Neural progenitor cell (in vitro differentiated cells): ENCODE results near the gene MKRN2. TPM values are rescaled to one million over a fixed set of nuclear protein-coding genes. Genes with fewer than 3 reads are reported as not detected.

Source experiments
- DNase-seq: peaks from one replicate; pipeline ENCODE4 v3.0.0-alpha.2; 2016; ENCODE audit warnings: low spot score
- H2AFZ ChIP-seq: fragments of 200-600 bp; sonication (generic); replicated peaks from 2 replicates; pipeline ENCODE4 v1.6.1; 2016; ENCODE audit warnings: antibody characterized with exemption
- H3F3A ChIP-seq: fragments of 200-600 bp; sonication (generic); 2 replicates; pipeline ENCODE4 v1.6.1; 2016; ENCODE audit warnings: antibody characterized with exemption, low read depth
- H3K27ac ChIP-seq: fragments of 200-600 bp; sonication (generic); 2 replicates; pipeline ENCODE4 v1.5.1; 2016; ENCODE audit warnings: mild to moderate bottlenecking
- H3K27me3 ChIP-seq: fragments of 200-600 bp; sonication (generic); 2 replicates; pipeline ENCODE4 v1.6.1; 2016; ENCODE audit warnings: mild to moderate bottlenecking, moderate library complexity
- H3K36me3 ChIP-seq: fragments of 200-600 bp; sonication (generic); 2 replicates; pipeline ENCODE4 v1.5.1; 2016
- H3K4me1 ChIP-seq: fragments of 200-600 bp; sonication (generic); 2 replicates; pipeline ENCODE4 v1.6.1; 2016; ENCODE audit warnings: mixed run types
- H3K4me2 ChIP-seq: fragments of 200-600 bp; sonication (generic); 2 replicates; pipeline ENCODE4 v1.6.1; 2016
- H3K4me3 ChIP-seq: fragments of 200-600 bp; sonication (generic); 2 replicates; pipeline ENCODE4 v1.5.1; 2016
- H3K79me2 ChIP-seq: fragments of 200-600 bp; sonication (generic); 2 replicates; pipeline ENCODE4 v1.6.1; 2016; ENCODE audit warnings: low read depth
- H3K9ac ChIP-seq: fragments of 200-600 bp; sonication (generic); 2 replicates; pipeline ENCODE4 v1.6.1; 2016
- H3K9me3 ChIP-seq: fragments of 200-600 bp; sonication (generic); 2 replicates; pipeline ENCODE4 v1.5.1; 2016; ENCODE audit warnings: low read depth
- H4K20me1 ChIP-seq: fragments of 200-600 bp; sonication (generic); 2 replicates; pipeline ENCODE4 v1.6.1; 2016; ENCODE audit warnings: low read depth
- H3K27ac Mint-ChIP-seq: 3 replicates; pipeline ENCODE4 v1.8.0; 2021; ENCODE audit warnings: mixed read lengths
- H3K27me3 Mint-ChIP-seq: 2 replicates; pipeline ENCODE4 v1.8.0; 2022; ENCODE audit warnings: low read depth, mild to moderate bottlenecking, inconsistent platforms, moderate library complexity, mixed read lengths; ENCODE audit not compliant: insufficient read depth
- H3K36me3 Mint-ChIP-seq: 3 replicates; pipeline ENCODE4 v1.8.0; 2021; ENCODE audit warnings: mixed read lengths
- H3K4me1 Mint-ChIP-seq: 3 replicates; pipeline ENCODE4 v1.8.0; 2021; ENCODE audit warnings: mixed read lengths
- H3K4me3 Mint-ChIP-seq: 3 replicates; pipeline ENCODE4 v1.8.0; 2021; ENCODE audit warnings: mild to moderate bottlenecking, moderate library complexity, mixed read lengths
- H3K9me3 Mint-ChIP-seq: 3 replicates; pipeline ENCODE4 v1.8.0; 2020; ENCODE audit warnings: mixed read lengths
- CTCF ChIP-seq: fragments of 200-600 bp; sonication (generic); IDR thresholded peaks from 2 replicates; pipeline ENCODE4 v1.5.1; 2017; ENCODE audit warnings: antibody characterized with exemption, mild to moderate bottlenecking
- EZH2 ChIP-seq: fragments of 200-600 bp; sonication (generic); IDR thresholded peaks from 2 replicates; pipeline ENCODE4 v1.6.1; 2017; ENCODE audit warnings: antibody characterized with exemption, mild to moderate bottlenecking, moderate library complexity
- EZH2phosphoT487 ChIP-seq: fragments of 200-600 bp; sonication (generic); IDR thresholded peaks from 2 replicates; pipeline ENCODE4 v1.6.1; 2017; ENCODE audit warnings: antibody characterized with exemption
- total RNA-seq: library from RNA; depleted of rRNA; stranded (reverse); fragments of >200 nt; gene quantifications from 2 replicates; pipeline ENCODE4 v1.2.3, GENCODE V29; 2015; ENCODE audit warnings: low replicate concordance

MKRN2 gene
- total RNA-seq, 1 donor from 2014 or later, result 26.5 TPM

GRCh38 chr3:12521010-12521409 is 35.9 kb upstream of the MKRN2 start:
- Histone ChIP-seq H3K4me2 (no peak overlapping the region), H3K4me3 (no peak overlapping the region), H3K4me1 (no peaks in the 10 kb centered on the region), H3F3A (no peaks in the 10 kb centered on the region), H4K20me1 (no peaks in the 10 kb centered on the region), H2AFZ (no peak overlapping the region), H3K9me3 (no peaks in the 10 kb centered on the region), H3K79me2 (no peaks in the 10 kb centered on the region), H3K36me3 (peaks cover 3% of the 10 kb centered on the region), H3K9ac (no peak overlapping the region), H3K27ac (no peak overlapping the region), H3K27me3 (no peaks in the 10 kb centered on the region)
- Mint-ChIP-seq H3K27me3 (peaks cover 2% of the 10 kb centered on the region), H3K4me1 (no peaks in the 10 kb centered on the region), H3K27ac (no peak overlapping the region), H3K4me3 (no peak overlapping the region), H3K9me3 (no peaks in the 10 kb centered on the region), H3K36me3 (peaks cover 16% of the 10 kb centered on the region)
- no peak for DNase-seq
- no peak for TF ChIP-seq EZH2phosphoT487
- TF ChIP-seq EZH2, result no peak
- no peak for TF ChIP-seq CTCF

GRCh38 chr3:12522721-12523120 is 34.2 kb upstream of the MKRN2 start:
- Histone ChIP-seq H3K27ac (no peak overlapping the region), H3K27me3 (no peaks in the 10 kb centered on the region), H3K36me3 (peaks cover 3% of the 10 kb centered on the region), H3K4me2 (no peak overlapping the region), H3K9me3 (no peaks in the 10 kb centered on the region), H3K4me3 (no peak overlapping the region), H4K20me1 (no peaks in the 10 kb centered on the region), H3K4me1 (no peaks in the 10 kb centered on the region), H3K9ac (no peak overlapping the region), H3F3A (no peaks in the 10 kb centered on the region), H3K79me2 (no peaks in the 10 kb centered on the region), H2AFZ (no peak overlapping the region)
- Mint-ChIP-seq H3K9me3 (no peaks in the 10 kb centered on the region), H3K27ac (no peak overlapping the region), H3K27me3 (peaks cover 2% of the 10 kb centered on the region), H3K4me1 (no peaks in the 10 kb centered on the region), H3K36me3 (peaks cover 23% of the 10 kb centered on the region), H3K4me3 (no peak overlapping the region)
- no peak for DNase-seq
- TF ChIP-seq EZH2 (no peak), CTCF (no peak), EZH2phosphoT487 (no peak)

DNA sequence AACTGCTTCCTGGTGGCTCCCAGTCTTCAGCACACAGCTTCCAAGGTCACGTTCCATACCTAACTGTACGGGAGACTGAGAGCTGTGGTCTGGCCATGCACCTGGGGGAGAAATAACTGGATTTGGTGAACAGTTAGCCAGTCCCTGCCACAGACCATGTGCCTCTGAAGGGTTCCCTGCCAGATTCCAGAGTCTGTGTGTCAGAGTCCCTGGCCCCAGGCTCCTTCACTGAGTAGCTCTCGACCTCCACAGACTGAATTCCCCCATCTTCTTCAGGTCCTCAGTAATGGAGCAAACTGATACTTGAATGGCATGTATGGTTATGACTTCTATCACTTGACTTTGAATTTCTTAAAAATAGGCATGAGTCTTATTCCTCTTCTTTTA is 29.1 kb upstream of the MKRN2 start:
- no peak overlapping the region for H3K4me2 ChIP-seq
- no peaks in the 10 kb centered on the region for H3K36me3 ChIP-seq
- H2AFZ ChIP-seq, result no peak overlapping the region
- H3K9me3 ChIP-seq, result no peaks in the 10 kb centered on the region
- H3K27me3 ChIP-seq, result no peaks in the 10 kb centered on the region
- Mint-ChIP-seq H3K9me3 (no peaks in the 10 kb centered on the region), H3K4me3 (no peak overlapping the region), H3K4me1 (no peaks in the 10 kb centered on the region), H3K27ac (no peak overlapping the region), H3K27me3 (peaks cover under 1% of the 10 kb centered on the region), H3K36me3 (peaks cover 24% of the 10 kb centered on the region)
- no peak overlapping the region for H3K27ac ChIP-seq
- no peaks in the 10 kb centered on the region for H3K4me1 ChIP-seq
- no peaks in the 10 kb centered on the region for H3K79me2 ChIP-seq
- TF ChIP-seq CTCF (no peak), EZH2phosphoT487 (no peak), EZH2 (no peak)
- H3K9ac ChIP-seq, result no peak overlapping the region
- H3K4me3 ChIP-seq, result no peak overlapping the region
- no peaks in the 10 kb centered on the region for H3F3A ChIP-seq
- DNase-seq, result no peak
- H4K20me1 ChIP-seq, result no peaks in the 10 kb centered on the region
